ENCODE results near the gene SMYD3.
A peak's percentile ranks its signal among the peaks of the same experiment; 100 is the strongest.

The SMYD3 gene

DNA sequence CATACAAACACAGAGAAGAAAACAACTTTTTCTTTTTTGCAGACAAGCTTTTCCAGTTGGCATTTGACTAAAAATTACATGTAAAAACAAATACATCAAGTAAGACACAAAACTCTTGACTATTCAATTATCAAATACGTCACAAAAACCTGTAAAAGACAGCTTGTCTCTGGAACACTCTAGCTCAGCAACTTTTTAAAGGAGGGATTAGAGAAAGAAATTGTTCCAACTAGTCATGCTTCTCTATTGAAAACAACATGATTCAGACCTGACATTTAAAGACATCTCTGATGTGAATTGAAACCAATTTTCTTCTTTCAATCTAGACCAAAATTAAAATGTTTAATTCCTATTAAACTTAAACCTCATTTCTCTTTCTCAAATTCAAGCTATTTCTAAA is 30.3 kb downstream of the SMYD3 start:
- FAIRE-seq (no peak), DNase-seq (ENCODE audit: insufficient read length, low spot score) (no peak)

GRCh38 chr1:246471688-246472087 is 35.4 kb downstream of the SMYD3 start:
- DNase-seq (ENCODE audit: insufficient read length, low spot score), result no peak
- FAIRE-seq, result no peak

DNA sequence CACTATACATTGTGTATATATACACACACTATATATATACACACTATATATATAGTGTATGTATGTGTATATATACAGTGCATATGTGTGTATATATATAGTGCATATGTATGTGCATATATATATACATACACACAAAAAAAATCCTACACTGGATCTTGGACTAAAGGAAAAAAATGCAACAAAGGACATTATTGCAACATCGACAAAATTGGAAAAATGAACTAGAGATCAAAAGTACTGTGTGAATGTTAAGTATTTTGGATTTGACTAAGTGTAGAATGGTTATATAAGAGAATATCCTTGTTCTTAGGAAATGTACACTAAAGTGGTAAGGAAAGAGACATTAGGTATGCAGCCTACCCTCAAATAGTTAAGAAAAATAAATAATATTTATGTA is 36.5 kb downstream of the SMYD3 start:
- FAIRE-seq (no peak), DNase-seq (ENCODE audit: insufficient read length, low spot score) (no peak)

- no peak for DNase-seq (ENCODE audit: insufficient read length, low spot score)
- no peak for FAIRE-seq
Measured at GRCh38 chr1:246462986-246463385, 44.1 kb downstream of the SMYD3 start.

DNA sequence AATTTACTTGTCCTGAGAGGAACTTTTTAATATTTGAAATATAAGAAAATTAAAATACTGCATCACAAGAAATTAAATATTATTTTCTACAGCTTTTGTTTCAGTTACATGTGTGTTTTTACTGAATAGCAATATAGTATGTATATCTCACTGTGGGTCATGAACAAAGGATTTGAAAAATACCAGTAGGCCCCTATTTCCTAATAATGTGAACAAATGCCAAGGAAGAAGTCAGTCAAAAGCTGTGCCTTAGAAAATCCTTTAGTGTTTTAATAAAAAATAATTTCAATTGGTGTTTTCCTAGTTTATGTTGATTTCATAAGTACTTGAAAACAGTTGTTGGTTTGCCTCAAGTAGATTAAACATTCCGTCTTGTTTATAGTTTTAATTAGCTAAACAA is 46.7 kb downstream of the SMYD3 start:
- no peak for DNase-seq (ENCODE audit: insufficient read length, low spot score)
- FAIRE-seq, result no peak

DNA sequence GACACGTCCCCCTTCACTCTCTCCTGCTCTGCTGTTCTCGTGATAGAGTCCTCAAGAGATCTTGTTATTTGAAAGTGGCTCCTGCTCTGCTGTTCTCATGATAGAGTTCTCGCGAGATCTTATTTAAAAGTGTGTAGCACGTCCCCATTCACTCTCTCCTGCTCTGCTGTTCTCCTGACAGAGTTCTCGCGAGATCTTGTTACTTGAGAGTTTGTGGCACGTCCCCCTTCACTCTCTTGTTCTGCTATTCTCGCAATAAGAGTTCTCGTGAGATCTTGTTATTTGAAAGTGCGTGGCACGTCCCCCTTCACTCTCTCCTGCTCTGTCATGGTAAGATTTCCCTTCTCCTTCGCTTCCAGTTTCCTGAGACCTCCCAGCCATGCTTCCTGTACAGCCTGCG is 47.9 kb downstream of the SMYD3 start:
- DNase-seq (ENCODE audit: insufficient read length, low spot score), result no peak
- no peak for FAIRE-seq

DNA sequence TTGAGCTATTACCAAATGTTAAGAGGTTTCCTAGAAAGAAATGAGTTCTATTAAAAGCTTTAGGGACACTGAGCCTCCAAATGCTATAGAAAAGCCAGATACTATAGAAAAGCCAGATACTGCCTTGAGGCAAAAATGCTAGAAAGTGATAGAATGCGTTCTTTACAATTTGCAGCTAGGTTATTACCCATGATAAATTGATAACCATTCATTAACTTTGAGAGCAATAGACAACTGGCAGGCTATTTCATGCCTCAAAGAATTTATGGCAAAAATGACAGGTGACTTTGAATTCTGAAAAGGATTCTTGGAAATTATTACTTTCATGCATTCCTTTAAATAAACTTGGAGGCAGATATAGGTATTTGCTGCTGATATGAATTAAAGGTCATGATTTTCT is 51.6 kb downstream of the SMYD3 start:
- FAIRE-seq, result no peak
- DNase-seq (ENCODE audit: insufficient read length, low spot score), result no peak

- FAIRE-seq (no peak), DNase-seq (ENCODE audit: insufficient read length, low spot score) (no peak)
Measured at GRCh38 chr1:246454655-246455054, 52.4 kb downstream of the SMYD3 start.

DNA sequence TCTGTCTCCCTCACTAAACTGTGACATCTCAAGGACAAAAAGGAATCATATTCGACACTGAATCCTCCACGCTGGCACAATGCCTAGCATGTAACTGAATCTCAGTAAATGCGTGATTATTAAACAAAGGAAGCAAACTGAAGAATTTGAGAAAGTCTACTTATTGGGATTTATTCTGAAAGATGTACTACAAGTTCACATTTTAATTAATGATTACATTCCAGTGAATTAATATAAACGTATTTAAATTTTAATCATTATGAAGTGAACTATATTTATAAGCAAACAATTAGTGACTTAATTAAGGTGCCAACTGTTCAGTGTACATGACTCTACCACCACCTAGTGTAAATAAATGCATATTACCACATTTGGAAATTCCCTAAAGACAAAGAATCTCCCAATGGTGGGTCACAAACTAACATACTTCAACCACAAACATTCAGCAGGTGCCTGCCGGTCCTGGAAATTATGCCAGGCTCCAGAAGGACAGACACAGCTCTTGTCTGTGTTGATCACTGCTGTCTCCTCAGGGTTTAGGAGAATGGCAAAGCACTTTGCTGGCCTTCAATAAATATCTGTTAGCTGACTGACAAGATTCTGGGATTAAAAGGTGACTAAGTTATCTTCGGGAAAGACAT is 56.3 kb downstream of the SMYD3 start:
- DNase-seq (ENCODE audit: insufficient read length, low spot score) (peak; percentile 7), FAIRE-seq (peak; percentile 53)

DNA sequence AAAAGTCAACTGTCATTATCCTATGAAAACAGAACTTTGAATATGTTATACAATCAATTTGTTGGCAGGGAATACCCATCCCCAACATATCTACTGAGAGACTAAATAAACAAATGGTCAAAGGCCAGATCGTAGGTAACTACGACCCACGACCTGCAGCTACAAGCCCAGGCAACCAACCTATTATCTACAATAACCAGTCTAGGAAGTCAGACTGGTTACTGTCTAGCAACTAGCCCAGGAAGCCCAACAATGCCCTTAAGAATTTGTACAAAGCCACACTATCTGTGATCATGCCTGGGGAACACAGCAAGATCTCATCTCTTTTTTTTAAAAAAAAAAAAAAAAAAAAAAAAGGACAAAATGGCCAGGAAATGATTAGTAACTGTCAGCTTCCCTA is 58.7 kb downstream of the SMYD3 start:
- FAIRE-seq (no peak), DNase-seq (ENCODE audit: insufficient read length, low spot score) (no peak)

- DNase-seq (ENCODE audit: insufficient read length, low spot score), result no peak
- FAIRE-seq, result no peak
Measured at GRCh38 chr1:246447501-246447900, 59.6 kb downstream of the SMYD3 start.

- no peak for DNase-seq (ENCODE audit: insufficient read length, low spot score)
- FAIRE-seq, result no peak
Measured at GRCh38 chr1:246445503-246445902, 61.6 kb downstream of the SMYD3 start.

DNA sequence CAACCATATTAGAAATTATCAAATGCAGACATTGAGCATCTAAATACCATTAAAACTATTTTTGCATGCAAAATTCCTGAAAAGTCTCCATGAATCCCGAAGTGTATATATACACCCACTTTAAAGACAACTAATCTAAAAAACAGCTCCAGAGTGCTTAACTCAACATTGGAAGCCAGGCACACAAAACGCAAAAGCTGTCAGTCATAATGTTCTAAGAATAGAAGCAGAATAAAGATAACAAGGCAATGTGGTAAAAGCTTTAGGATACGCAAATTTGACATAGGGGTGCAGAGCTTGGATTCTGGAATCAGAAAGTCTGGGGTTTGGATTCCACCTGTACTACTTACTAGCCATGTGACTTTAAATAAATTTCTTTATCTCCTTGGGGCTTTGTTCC is 62.5 kb downstream of the SMYD3 start:
- FAIRE-seq (no peak), DNase-seq (ENCODE audit: insufficient read length, low spot score) (no peak)

DNA sequence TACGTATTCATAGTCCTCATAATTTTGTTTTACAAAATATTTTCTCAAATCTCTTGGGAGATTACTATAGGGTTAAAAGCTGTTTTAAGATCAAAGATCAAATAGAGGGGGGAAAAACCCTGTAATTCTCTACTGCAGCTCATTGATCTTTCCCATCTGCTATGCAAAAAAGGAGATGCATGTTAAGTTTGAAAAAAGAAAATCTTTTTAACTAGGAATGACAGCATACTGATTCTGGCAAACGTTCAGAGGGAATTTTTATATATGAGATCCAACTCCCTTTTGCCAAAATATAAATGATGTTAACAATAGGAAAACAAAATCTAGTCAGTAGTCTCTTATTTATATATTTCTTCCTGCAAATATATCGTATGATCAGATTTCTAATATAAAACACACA is 69.1 kb downstream of the SMYD3 start:
- no peak for FAIRE-seq
- DNase-seq (ENCODE audit: insufficient read length, low spot score), result no peak

DNA sequence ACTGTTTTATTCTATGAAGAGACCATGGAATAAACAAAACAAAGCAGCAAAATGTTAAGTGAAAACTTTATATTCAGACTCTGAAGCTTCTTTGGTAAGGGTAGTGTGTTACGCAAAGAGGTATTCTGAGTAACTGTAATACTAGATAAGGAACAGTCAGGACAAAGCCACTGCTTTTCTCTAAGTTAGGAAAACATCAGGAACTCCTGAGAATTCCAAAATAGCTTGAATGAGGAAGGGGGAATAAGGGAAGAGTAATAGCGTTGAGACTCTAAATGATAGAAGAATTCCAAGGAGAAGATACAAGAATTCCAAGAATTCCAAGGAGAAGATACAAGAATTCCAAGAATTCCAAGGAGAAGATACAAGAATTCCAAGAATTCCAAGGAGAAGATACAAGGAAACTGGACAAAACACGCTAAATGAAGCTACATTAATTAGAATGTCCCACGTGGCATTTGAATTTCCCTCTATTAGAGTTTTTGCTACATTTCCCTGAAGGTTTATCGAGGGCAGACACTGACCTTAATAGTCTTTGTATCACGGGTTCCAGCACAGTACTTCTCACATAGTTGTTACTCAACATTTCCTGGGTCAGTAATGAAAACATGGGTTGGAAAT is 71.5 kb downstream of the SMYD3 start:
- no peak for DNase-seq (ENCODE audit: insufficient read length, low spot score)
- FAIRE-seq, result no peak

DNA sequence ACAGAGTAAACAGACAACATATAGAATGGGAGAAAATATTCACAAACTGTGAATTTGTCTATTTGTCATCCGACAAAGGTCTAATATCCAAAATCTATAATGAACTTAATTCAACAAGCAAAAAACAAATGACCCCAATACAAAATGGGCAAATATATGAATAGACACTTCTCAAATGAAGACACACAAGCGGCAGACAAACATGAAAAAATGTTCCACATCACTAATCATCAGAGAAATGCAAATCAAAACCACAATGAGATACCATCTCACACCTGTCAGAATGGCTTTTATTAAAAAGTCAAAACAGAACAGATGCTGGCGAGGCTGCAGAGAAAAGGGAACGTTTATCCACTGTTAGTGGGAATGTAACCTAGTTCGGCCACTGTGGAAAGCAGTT is 72.7 kb downstream of the SMYD3 start:
- DNase-seq (ENCODE audit: insufficient read length, low spot score), result no peak
- no peak for FAIRE-seq

DNA sequence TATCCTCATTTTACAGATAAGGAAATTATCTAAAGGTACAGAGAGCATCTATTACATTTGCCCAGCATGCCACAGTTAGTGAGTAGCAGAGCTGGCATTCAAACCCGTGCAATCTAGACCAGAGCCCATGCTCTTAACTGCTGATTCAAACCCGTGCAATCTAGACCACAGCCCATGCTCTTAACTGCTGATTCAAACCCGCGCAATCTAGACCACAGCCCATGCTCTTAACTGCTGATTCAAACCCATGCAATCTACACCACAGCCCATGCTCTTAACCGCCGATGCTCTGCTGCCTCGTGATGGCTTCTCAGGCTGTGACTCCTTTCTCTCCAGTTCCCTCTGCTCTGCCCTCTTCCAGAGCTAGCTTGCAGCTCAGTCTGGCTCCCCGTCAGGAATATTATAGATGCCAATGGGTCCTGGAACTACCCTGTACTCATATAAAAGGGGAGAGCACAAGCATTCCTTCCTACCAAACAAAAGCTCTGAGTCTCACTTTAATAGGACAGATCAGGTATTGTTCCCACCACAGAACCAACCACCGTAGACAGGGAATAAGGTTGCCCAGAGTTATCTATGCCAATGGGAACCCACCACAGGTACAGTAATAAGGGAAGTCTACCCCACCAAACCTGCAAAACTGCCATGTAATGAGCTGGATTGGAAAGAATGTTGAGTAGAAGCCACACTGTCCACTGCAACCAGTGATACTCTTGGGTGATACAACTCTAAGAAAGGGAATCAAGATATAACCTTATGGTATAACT is 78.4 kb downstream of the SMYD3 start:
- FAIRE-seq (no peak), DNase-seq (ENCODE audit: insufficient read length, low spot score) (no peak)

DNA sequence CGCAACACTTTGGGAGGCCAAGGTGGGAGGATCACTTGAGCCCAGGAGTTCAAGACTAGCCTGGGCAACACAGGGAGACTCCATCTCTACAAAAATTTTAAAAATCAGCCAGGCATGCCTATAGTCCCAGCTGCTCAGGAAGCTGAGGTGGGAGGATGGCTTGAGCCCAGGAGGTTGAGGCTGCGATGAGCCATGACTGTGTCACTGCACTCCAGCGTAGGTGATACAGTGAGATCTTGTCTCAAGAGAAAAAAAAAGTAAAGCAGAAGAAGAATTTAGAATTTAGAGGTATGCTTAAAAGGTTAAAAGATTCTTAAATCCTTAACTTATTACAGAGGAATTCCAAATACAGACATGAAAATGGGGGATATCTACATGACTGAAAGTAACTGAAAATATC is 79.5 kb downstream of the SMYD3 start:
- FAIRE-seq (no peak), DNase-seq (ENCODE audit: insufficient read length, low spot score) (no peak)

DNA sequence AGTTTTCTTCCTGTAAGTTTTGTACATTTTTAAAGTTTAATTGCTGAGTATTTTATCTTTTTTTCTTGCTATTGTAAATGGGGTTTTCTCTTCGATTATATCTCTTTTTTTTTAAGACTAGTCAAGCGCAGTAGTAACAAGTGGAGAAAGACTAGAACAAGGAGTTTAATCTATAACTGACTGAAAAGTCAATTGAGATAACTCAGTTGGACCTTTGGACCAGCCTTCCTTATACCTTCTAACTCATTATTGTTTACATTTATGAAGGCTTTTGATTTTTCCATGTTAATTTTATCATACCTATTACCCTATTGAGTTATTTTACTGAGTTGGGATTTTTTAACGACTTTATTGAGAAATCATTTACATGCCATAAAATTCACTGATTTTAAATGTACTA is 81.2 kb downstream of the SMYD3 start:
- DNase-seq (ENCODE audit: insufficient read length, low spot score) (no peak), FAIRE-seq (peak; percentile 23)

- DNase-seq (ENCODE audit: insufficient read length, low spot score), result no peak
- no peak for FAIRE-seq
Measured at GRCh38 chr1:246425139-246425794, 81.8 kb downstream of the SMYD3 start.

DNA sequence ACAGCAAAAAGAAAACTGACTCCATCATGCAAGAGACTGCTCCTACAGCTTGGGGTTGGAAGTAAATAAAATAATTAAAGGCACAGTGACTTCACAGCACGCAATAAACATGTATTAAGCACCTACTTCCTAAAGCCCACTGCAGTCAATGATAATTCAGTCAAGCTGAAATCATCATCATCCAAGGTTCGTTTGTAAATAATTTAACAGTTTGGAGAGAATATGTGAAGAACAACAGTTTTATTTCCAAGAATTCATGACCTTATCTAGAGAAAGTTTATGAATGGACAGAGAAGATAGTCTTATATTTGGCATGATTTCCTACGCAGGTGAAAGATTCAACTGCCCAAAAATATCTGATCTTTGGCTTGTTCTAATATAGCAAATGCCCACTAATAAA is 86.8 kb downstream of the SMYD3 start:
- FAIRE-seq, result no peak
- no peak for DNase-seq (ENCODE audit: insufficient read length, low spot score)

All from GM19239 (cell line).